K562 (cell line): ENCODE measurements around the gene CLNK.

Experiments
- EZH2 ChIP-seq: IDR thresholded peaks from 2 replicates; pipeline ENCODE4 v1.6.1; 2012; ENCODE audit warnings: low read depth, mild to moderate bottlenecking, inconsistent platforms, low read length, borderline replicate concordance
- POLR2A ChIP-seq: fragments of 450-650 bp; conservative IDR thresholded peaks from 2 replicates; pipeline ENCODE4 v1.6.1; 2016

DNA sequence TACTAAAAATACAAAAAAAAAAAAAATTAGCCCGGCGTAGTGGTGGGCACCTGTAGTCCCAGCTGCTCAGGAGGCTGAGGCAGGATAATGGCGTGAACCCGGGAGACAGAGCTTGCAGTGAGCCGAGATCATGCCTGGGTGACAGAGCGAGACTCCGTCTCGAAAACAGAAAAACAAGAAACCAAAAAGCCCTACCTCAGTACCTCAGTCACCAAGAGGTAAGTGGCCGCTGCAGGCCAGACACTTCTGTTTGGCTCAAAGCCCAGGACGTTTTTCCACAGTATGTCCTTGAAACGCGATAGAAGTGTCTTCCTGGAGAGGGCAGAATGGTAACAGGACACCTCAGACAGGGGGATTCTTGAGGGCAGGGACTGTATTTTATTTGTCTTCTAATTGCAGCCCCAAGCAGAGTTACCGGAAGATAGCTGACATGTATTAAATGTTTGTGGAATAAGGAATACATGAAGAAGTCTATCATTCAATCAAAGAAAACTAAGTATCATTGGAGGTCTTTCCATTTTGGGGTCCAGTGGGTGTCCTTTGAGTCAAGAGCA is 63.6 kb downstream of the CLNK start:
- TF ChIP-seq POLR2A: no peak
- TF ChIP-seq EZH2: no peak
